Subcutaneous adipose tissue (tissue), 4 donors: ENCODE data around the gene RSPH6A. TPM values are rescaled to one million over a fixed set of nuclear protein-coding genes. Genes with fewer than 3 reads are reported as not detected.

Source experiments
- total RNA-seq, 4 donors: library from RNA; depleted of rRNA; stranded (reverse); fragments of >200 nt; gene quantifications; one replicate each; pipeline ENCODE4 v1.1.0, GENCODE V29; 2016
- TF ChIP-seq, protein P1 (sequence below): fragments of 450-650 bp; IDR thresholded peaks from one replicate; pipeline ENCODE4 v1.5.1; 2016; ENCODE audit warnings: low read depth, mild to moderate bottlenecking, control low read depth, antibody characterized with exemption, moderate library complexity

RSPH6A gene
- total RNA-seq, 4 donors from 2014 or later: not detected

DNA sequence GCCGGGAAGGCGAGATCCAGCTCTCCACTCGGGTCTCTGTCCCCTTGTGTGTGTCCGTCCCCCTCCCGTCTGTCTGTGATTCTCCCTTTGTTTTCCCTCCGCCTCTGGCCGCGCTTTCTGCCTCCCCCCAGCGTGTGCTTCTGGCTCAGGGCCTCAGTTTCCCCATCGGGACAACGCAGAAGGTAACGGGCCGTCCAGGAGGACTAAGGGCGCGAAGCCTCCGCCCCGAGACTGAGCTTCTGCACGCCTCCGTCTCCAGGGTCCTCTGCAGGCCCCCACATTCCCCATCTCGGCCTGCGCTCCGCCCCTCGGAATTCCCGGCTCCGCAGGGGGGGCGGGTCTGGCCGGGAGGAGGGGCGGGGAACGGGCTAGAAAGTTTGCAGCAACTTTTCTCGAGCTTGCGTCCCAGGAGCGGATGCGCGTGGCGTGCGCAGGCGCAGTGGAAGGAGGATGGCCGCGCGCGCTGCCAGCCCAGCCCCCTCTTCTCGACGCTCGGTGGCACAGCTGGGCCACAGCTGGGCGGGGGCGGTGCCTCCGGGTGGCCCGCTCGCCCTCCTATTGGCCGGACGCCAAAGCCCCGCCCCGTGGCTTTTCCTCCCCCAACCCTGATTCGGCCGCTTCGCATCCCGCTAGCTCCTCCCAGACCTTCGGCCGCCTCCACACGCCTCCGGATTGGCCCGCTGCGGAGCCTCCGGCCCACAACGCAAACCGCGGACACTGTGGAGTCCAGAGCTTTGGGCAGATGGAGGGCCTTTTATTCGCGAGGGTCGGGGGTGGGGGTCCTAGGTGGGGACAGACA is 45.9 kb downstream of the RSPH6A start, which contains the start of gene SIX5:
Gene SIX5, minus strand, starts transcription at position 269 of the 799 bp plus-strand sequence. CDS start 408 bp downstream, outside the sequence.
- TF ChIP-seq, protein P1, sequence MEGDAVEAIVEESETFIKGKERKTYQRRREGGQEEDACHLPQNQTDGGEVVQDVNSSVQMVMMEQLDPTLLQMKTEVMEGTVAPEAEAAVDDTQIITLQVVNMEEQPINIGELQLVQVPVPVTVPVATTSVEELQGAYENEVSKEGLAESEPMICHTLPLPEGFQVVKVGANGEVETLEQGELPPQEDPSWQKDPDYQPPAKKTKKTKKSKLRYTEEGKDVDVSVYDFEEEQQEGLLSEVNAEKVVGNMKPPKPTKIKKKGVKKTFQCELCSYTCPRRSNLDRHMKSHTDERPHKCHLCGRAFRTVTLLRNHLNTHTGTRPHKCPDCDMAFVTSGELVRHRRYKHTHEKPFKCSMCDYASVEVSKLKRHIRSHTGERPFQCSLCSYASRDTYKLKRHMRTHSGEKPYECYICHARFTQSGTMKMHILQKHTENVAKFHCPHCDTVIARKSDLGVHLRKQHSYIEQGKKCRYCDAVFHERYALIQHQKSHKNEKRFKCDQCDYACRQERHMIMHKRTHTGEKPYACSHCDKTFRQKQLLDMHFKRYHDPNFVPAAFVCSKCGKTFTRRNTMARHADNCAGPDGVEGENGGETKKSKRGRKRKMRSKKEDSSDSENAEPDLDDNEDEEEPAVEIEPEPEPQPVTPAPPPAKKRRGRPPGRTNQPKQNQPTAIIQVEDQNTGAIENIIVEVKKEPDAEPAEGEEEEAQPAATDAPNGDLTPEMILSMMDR: no peak

DNA sequence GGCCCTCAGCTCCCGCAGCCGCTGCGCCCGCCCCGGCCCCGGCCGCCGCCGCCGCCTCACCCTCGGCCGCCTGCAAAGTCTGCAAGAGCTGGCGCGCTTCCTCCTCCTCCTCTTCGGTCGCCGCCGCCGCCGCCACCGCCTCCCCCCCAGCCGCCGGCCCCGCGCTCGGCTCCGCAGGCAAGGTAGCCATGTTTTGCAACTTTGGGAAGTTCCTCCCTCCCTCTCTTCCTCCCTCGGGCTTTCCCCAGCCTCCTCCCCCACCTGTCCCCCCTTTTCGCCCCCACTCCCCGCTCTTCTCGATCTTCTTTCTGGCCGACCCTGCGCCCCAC is 46.5 kb downstream of the RSPH6A start:
- TF ChIP-seq, protein P1: no peak

DNA sequence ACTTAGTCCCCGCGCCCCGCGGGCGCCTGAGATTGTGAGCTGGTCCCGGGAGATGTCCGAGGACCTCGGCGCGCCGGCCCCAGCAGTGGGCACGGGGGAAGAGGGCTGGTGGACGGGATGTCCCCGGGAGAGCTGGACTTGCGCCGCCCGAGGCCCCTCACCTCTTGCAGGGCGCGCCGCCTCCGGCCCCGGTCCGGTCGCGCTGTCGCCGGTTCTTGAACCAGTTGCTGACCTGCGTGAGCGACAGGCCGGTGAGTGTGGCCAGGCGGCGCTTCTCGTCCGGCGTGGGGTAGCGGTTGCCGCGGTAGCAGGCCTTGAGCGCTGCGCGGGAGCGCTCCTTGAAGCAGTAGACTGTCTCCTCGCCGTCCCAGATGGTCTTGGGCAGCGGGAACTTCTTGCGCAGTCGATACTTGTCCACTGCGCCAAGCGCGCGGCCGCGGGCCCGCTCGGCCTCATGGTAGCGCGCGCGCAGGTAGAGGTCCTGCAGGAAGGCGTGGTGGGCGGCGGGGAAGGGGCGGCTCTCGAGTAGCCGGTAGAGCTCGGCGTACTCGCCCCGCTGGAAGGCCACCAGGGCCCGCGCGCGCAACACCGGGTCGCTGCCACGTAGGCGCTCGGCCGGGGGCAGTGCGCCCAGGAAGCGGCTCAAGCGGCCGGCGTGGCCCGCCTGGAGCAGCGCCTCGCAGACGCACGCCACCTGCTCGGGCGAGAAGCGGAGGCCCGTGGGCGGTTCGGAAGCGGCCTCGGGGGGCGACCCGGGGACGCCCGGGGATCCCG is 47.0 kb downstream of the RSPH6A start:
- TF ChIP-seq, protein P1: no peak

DNA sequence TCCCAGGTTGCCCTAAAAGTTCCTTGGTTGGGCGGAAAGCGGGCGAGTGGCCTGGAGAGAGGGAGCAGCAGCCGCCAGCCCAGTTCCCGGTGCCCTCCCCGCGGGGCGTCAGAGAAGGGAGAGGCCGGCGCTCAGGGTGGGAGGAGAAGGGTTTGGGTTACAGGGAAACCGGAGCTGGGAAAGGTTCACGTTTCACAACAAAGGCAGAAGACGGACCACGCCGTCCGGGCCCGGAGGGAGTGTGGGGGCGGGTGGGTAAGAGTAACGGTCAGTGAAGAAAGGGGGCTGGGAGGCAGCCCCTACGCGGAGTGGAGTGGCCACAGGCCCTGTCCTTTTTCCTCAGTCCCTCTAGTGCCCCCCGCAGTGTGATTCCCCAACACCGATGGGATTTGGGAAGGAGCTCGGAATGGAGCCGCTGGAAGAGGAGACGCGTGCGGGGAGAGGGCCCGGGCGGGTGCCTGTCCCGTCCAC is 47.7 kb downstream of the RSPH6A start:
- TF ChIP-seq, protein P1: no peak

DNA sequence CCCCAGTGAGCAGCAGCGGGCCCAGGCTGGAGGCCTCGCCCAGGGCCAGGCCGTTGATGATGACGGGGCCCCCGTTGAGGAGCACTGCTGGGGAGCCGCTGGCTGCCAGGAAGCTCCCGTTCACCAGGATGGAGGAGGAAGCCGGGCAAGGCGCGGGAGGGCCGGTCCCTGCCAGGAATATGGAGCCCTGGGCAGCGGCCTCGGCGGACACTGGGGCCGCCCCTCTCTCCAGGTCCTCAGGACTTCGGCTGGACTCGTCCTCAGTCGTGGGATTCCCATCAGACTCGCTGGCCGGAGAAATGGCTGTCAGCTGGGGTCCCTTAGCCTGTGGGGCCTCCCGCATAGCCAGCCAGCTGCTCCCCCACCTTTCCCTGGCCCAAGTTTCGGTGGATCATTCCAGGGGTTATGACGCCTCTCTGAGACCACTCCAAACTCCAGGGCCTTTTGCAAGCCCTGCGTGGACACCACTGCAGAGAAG is 48.2 kb downstream of the RSPH6A start:
- TF ChIP-seq, protein P1: no peak

DNA sequence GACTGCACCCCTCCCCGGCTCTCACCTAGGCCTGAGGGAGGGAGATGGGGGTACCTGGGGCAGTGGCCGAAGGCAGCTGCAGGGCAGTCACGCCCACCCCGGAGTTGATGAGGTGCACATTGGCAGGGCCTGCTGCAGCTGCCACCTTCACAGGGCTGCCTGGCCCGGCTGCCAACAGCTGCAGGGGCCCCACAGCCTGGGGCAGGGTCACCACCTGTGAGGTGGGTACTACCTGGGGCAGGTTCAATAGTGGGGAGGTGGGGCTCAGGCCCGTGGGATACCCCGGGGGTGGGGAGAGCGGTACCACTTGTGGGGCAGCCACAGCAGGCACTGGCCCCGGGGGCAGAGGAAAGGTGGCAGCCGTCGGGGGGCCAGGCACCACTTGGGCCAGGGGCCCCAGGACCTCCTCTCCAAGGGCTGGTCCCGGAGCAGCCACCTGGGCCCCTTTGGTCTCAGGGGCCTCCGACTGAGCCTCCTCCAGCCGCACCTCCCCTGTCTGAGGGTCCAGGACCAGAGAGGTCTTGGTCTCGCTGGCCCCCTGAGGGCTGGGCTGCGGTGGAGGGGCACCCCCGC is 48.7 kb downstream of the RSPH6A start:
- TF ChIP-seq, protein P1: no peak
